Fibroblast of mammary gland (primary cell): ENCODE measurements around the gene CLEC11A.

Experiments
- DNase-seq: peaks from one replicate; pipeline ENCODE4 v3.0.0-alpha.2; 2010; ENCODE audit warnings: low read depth
- H3K4me3 ChIP-seq: 2 replicates; pipeline ENCODE4 v1.5.1; 2011; ENCODE audit warnings: low read depth, mild to moderate bottlenecking, low read length, moderate library complexity; ENCODE audit not compliant: control insufficient read depth
- CTCF ChIP-seq: conservative IDR thresholded peaks from 2 replicates; pipeline ENCODE4 v1.5.1; 2011; ENCODE audit warnings: low read depth, low read length, inconsistent platforms; ENCODE audit not compliant: control insufficient read depth, insufficient read depth

Gene CLEC11A

GRCh38 chr19:50718255-50719118 lies 4.7 kb upstream of the CLEC11A start:
- no peak for TF ChIP-seq CTCF
- DNase-seq = no peak
- peak overlapping the region; percentile 35 for H3K4me3 ChIP-seq

- no peak for DNase-seq
- TF ChIP-seq CTCF = no peak
- peak overlapping the region; percentile 35 for H3K4me3 ChIP-seq
Measured at GRCh38 chr19:50719119-50719435, 4.1 kb upstream of the CLEC11A start.

- H3K4me3 ChIP-seq = peak within 1 kb of the TSS; percentile 35
- no peak for TF ChIP-seq CTCF
- no peak for DNase-seq
Measured at GRCh38 chr19:50719566-50719965, 3.6 kb upstream of the CLEC11A start, which contains the start of gene SHANK1. TSS of gene SHANK1 (minus strand) at chr19:50719802. CDS start at chr19:50716919, 2,883 bp downstream.

GRCh38 chr19:50720181-50720920 lies 2.8 kb upstream of the CLEC11A start:
- H3K4me3 ChIP-seq = no peak overlapping the region
- no peak for TF ChIP-seq CTCF
- no peak for DNase-seq

GRCh38 chr19:50720921-50721381 lies 2.2 kb upstream of the CLEC11A start:
- no peak overlapping the region for H3K4me3 ChIP-seq
- DNase-seq = peak; percentile 69

GRCh38 chr19:50721441-50722137 lies 1.6 kb upstream of the CLEC11A start:
- no peak for TF ChIP-seq CTCF
- no peak overlapping the region for H3K4me3 ChIP-seq
- no peak for DNase-seq

More at GRCh38 chr19:50720921-50721381, 2.2 kb upstream of the CLEC11A start:
- peak; percentile 14 for TF ChIP-seq CTCF
